Inflammatory macrophage treated with lipopolysaccharide for 1 hour (primary cell): ENCODE results near the gene EPX.
A peak's percentile ranks its signal among the peaks of the same experiment; 100 is the strongest.

Experiments used
- DNase-seq, 2 donors: peaks; one replicate each; pipeline ENCODE4 v3.0.0-alpha.2; 2020 to 2022

Gene EPX

DNA sequence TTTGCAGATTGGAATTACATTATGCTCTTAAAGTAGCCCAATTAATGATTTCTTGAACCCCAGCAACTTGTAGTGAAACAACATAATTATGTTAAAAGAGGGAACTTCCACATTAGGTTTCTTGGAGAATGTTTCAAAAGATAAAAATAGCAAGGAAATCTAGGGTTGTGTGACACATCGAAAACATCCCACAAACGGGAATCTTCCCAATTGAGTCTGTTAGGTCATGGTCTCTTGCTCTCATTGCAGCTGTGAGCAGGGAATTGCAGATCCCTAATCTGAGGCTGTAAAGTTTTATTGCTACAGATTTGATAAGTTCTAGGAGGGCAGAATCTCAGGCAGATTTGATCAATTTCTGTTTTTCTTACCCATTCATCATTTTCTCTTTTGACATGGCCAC is 39.1 kb downstream of the EPX start:
- peak; percentile 62 to 84 for DNase-seq

DNA sequence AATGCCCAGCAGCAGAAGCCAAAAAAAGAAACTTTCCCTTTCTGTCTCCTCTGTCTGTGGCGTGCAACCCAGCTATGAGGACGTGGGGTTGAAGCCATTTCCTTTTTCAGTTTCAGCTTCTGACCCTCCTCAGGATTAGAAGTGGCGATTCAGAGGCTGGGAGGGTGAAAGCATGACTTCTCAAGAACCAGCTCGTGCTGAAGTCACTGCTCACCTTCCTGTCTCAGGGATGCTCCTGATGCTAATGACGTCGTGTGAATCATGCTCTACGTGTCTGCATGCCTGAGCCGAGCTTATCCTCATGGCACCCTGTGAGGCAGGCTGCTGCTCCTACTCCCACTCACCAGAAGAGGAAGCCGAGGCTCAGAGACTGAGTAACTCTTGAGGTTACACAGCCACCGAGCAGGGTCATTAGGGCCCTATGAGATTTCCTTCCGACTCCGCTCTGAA is 40.2 kb downstream of the EPX start:
- peak; percentile 88 to 97 for DNase-seq

- DNase-seq: peak; percentile 40 to 56
Observed at GRCh38 chr17:58233543-58233942, 41.0 kb downstream of the EPX start.

DNA sequence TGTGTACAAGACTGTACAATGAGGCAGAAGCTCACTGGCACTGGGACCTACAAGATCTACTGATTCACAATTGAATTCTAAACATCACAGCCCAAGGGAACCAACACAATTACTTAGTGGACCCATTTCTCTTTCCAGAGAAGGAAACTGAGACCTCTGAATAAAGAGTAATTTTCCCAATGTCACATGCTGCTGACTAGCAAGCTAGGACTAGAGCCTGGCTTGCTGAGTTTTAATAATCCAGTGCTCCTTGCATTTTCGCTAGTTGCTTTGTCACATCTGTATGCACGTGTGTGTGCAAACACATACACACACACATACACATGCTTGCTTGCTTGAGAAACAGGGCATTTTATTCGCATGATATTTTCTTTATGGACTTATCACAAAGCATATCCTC is 42.0 kb downstream of the EPX start:
- no peak for DNase-seq

GRCh38 chr17:58235821-58236220 is 43.3 kb downstream of the EPX start:
- no peak for DNase-seq

- no peak for DNase-seq
Observed at GRCh38 chr17:58236394-58236793, 43.9 kb downstream of the EPX start.

GRCh38 chr17:58238147-58238634 is 45.7 kb downstream of the EPX start, which contains the start of gene LPO:
Gene LPO (plus strand): TSS chr17:58238584. CDS start chr17:58242980, 4,396 bp downstream.
- peak in 1 of 2 donors; percentile 9 for DNase-seq

- DNase-seq: no peak
Observed at GRCh38 chr17:58239987-58240386, 47.5 kb downstream of the EPX start.

DNA sequence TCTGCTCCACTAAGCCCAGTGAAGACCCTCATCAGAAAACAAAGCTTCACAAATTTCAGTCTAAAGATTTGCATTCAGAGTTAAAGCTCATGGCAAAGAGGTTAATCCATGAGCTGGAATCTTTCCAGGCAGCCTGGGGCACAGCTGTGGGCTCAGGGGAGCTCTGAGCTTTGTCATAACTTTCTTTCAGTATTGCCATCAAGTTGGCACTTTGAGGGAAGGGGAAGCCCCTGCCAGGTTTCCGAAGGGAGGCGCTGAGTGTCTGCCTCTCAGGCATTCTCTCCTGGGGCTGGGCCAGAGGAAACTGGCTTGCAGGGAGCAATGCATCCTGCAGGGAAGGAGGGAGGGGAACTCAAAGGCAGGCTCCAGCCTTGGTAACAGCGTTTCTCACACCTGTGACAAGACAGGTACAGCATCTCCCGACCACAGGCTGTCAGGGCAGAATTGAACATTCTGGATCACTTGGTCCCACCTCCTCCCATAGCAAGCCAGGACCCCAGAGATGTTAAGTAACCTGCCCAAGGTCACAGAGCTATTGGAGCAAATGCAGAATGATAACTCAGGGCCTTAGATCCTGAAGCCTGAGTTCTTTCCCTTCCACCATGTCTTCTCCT is 49.8 kb downstream of the EPX start:
- DNase-seq: no peak

DNA sequence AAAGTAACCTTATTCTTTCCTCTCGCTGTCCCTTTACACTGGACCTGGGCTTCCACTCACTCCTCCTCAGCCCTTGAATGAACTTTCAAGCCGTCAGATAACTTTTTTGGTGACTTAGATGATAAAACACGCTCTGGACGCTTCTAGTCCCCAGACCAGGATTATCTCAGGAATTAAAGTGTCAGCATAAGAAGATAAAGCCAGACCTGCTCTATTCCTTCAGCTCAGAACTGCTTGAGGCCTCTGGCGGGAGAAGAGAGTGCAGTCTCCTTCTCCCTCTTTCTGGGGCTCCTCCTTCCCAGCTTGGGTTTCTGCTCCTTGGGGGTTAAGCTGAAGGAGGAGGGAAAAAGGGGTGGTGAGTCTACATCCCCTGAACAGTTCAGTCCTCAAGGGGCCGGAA is 52.4 kb downstream of the EPX start:
- no peak for DNase-seq

DNA sequence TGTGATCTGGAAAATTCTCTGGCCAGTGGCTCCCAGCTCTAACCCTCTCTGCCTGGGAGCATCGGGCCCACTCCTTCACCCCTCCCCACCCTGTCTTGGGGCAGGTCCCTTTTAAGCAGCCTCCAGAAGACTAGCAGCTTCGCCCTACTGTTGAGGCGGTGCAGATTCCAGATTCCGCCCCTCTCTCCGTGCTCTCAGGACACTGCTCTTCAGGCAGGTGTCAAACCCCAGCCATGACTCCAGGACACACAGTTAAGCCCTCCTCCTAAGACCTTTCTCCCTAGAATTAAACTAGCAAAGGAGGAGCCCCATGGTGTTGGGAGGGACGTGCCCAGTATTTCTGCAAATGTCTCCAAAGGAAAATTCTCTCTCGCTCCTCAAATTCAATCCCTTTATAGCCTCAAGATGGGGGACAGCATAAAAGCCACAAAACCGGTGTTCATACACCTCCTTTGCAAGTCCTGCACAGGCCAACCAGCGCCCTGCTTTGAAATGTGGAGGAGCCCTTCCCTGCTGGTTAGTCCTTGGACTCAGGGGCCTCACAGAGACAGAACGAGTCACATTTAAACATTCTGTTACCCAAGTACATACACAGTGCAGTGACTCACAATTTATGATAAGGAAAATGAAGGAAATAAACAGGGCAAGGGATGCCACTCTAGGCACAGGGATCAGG is 53.0 kb downstream of the EPX start:
- no peak for DNase-seq

- no peak for DNase-seq
Observed at GRCh38 chr17:58246104-58246740, 53.7 kb downstream of the EPX start.

DNA sequence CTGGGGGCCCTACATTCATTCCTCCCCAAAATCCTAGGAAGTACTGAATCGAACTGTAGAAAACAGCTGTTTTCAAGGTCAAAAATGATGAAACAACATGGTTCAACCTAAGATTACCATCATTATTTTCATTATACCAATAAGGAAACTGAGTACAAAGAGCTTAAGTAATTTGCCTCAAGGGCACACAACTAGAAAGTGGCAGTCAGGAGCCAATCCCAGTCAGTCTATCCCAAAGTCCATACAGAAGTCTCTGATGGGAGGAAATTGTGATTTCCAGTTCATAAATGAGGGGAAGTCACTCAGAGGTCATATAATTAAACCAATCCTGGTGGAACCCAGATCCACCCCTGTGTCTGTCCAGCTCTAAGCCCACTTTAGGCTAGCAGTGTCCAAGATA is 54.3 kb downstream of the EPX start:
- DNase-seq: no peak

- no peak for DNase-seq
Observed at GRCh38 chr17:58247511-58248363, 55.2 kb downstream of the EPX start.

DNA sequence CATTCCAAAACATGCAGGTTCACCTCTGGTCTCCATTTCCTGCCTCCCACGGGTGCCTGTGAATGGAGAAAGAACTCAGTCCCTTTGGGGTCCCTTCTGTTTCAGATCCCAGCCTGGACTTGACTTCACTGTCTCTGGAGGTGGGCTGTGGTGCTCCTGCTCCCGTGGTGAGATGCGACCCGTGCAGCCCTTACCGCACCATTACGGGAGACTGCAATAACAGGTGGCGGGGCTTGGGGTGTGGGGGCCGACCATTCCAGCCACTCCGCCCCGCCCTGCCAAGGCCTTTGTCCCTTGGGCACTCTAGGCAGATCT is 56.4 kb downstream of the EPX start:
- no peak for DNase-seq

DNA sequence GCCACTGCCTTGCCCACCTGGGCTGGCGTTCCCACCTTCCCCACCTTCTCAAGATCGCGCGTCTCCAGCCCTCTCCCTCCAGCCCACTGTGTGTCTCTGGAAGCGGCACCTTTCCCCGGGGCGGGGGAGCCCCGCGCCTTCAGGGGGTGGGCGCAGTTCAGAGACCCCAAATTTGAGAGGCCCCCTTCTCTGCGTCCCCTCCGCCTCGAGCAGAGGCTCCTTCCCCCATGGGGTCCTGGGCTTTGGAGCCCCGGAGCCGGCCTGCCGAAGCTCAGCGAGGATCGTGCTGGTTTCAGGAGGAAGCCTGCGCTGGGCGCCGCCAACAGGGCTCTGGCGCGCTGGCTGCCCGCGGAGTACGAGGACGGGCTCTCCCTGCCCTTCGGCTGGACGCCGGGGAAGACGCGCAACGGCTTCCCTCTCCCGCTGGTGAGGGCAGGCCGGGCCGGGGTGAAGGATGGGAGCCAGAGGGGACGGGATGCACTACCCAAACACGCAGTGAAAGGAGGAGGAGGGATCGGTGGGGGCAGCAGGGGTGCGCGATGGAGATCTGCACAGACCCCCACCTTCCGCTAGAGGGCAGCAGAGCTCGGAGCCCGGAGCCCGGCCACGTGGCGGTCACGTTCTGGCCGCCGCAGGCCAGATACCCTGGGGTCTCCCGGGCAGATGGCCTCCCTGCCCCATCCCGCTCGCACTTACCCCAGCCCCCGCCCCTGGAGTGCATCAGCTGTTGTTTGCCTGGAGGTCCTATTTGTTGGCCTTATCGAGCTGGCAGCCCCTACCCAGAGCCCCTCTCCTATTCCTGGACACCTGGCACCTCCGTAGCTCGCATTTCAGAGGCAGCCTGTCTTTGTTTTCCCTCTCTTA is 57.0 kb downstream of the EPX start:
- DNase-seq: peak in 1 of 2 donors; percentile 76

DNA sequence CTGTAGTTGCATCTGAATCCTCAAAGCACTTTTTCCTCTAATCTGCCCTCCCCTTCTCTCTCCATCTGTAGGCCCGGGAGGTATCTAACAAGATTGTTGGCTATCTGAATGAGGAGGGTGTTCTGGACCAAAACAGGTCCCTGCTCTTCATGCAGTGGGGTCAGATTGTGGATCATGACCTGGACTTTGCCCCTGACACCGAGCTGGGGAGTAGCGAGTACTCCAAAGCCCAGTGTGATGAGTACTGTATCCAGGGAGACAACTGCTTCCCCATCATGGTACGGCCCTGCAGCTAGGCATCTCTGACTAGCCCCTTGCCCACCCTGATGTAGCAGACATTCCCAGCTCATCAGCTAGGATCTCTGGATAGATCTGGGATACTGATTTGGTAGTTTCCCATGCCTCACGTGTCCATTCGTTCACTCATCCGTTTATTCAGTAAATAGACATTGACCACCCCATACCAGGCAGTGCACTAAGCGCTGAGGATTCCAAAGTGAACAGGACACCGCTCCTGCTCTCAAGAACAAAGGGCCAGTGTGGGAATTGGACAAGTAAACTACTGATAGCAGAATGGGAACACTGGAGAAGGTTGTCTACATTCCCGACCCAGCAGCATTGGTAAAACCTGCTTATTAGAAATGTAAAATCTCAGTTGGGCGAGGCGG is 58.0 kb downstream of the EPX start:
- DNase-seq: no peak

DNA sequence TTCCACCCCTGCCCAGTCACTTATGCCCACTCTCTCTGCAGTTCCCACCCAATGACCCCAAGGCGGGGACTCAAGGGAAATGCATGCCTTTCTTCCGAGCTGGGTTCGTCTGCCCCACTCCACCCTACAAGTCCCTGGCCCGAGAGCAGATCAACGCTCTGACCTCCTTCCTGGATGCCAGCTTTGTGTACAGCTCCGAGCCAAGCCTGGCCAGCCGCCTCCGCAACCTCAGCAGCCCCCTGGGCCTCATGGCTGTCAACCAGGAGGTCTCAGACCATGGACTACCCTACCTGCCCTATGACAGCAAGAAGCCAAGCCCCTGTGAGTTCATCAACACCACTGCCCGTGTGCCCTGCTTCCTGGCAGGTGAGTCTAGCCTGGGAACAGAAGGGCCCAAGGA is 59.6 kb downstream of the EPX start:
- DNase-seq: no peak

GRCh38 chr17:58253082-58253481 is 60.6 kb downstream of the EPX start:
- no peak for DNase-seq
